HL-60 (cell line): ENCODE measurements around the gene CDK5R1.

Experiments
- DNase-seq, 2 experiments: peaks; one replicate each; pipeline ENCODE4 v3.0.0-alpha.2; 2010 to 2020; ENCODE audit warnings: low read depth in 1 of 2, low spot score in 1 of 2
- H3K27ac ChIP-seq: fragments of 250-450 bp; sonication (Bioruptor Pico); replicated peaks from 2 replicates; pipeline ENCODE4 v1.5.1; 2020; ENCODE audit warnings: mild to moderate bottlenecking, moderate library complexity
- H3K27me3 ChIP-seq: fragments of 250-450 bp; sonication (Bioruptor Pico); 2 replicates; pipeline ENCODE4 v1.5.1; 2021; ENCODE audit warnings: mild to moderate bottlenecking, moderate library complexity; ENCODE audit not compliant: insufficient read depth, poor library complexity, severe bottlenecking
- H3K4me3 ChIP-seq: replicated peaks from 2 replicates; pipeline ENCODE4 v1.5.1; 2011; ENCODE audit warnings: mild to moderate bottlenecking, control low read depth, low read length; ENCODE audit not compliant: insufficient read depth
- CTCF ChIP-seq: IDR thresholded peaks from one replicate; pipeline ENCODE4 v1.5.1; 2011; ENCODE audit warnings: low read length, control low read depth, inconsistent platforms; ENCODE audit not compliant: insufficient read depth
- GABPA ChIP-seq: IDR thresholded peaks from 2 replicates; pipeline ENCODE4 v1.6.1; 2012; ENCODE audit warnings: low read depth
- POLR2AphosphoS5 ChIP-seq: IDR thresholded peaks from 2 replicates; pipeline ENCODE4 v1.6.1; 2012; ENCODE audit warnings: low read depth
- SPI1 ChIP-seq: IDR thresholded peaks from 2 replicates; pipeline ENCODE4 v1.6.1; 2012; ENCODE audit warnings: low read depth, mild to moderate bottlenecking, borderline replicate concordance
- TF ChIP-seq, protein P1 (sequence below): IDR thresholded peaks from 2 replicates; pipeline ENCODE4 v1.6.1; 2012; ENCODE audit warnings: low read depth; ENCODE audit not compliant: insufficient replicate concordance

The CDK5R1 gene

GRCh38 chr17:32482568-32483320 lies 4.0 kb upstream of the CDK5R1 start:
- DNase-seq, result no peak
- H3K27ac ChIP-seq, result no peak overlapping the region
- H3K4me3 ChIP-seq, result no peak overlapping the region
- TF ChIP-seq CTCF (no peak), POLR2AphosphoS5 (no peak)
- no peaks in the 10 kb centered on the region for H3K27me3 ChIP-seq

DNA sequence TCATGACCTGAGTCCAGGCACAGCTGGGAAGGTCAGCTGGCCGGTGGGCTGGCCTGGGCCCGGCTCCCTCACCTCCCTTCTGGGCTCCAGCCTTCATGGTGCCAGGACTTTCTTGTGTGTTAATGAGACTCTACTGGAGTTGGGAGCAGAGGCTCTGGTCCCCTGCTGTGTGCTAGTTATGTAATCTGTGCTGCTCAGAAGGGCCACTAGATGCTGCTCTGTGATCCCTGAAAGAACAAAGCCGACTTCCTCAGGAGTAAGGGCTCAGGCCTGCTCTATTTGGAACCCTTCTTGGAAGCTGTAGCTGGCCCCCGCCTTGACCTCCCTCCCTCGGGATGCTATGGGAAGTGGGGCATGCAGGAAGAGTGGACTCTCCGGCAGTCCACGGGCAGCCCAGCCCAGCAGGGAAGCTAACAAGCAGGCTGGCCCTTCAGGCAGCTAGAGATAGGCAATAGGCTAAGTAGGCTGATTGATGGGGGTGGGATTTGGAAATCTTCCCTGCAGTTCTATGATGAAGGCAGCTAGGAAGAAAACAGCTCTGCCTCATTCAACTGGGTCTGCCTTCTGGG lies 3.3 kb upstream of the CDK5R1 start:
- Histone ChIP-seq H3K27ac (no peak overlapping the region), H3K4me3 (no peak overlapping the region), H3K27me3 (no peaks in the 10 kb centered on the region)
- TF ChIP-seq CTCF, result peak; percentile 76
- TF ChIP-seq GABPA, result no peak
- TF ChIP-seq POLR2AphosphoS5, result peak; percentile 52; the same call in 1 of the 2 replicates
- TF ChIP-seq, protein P1, sequence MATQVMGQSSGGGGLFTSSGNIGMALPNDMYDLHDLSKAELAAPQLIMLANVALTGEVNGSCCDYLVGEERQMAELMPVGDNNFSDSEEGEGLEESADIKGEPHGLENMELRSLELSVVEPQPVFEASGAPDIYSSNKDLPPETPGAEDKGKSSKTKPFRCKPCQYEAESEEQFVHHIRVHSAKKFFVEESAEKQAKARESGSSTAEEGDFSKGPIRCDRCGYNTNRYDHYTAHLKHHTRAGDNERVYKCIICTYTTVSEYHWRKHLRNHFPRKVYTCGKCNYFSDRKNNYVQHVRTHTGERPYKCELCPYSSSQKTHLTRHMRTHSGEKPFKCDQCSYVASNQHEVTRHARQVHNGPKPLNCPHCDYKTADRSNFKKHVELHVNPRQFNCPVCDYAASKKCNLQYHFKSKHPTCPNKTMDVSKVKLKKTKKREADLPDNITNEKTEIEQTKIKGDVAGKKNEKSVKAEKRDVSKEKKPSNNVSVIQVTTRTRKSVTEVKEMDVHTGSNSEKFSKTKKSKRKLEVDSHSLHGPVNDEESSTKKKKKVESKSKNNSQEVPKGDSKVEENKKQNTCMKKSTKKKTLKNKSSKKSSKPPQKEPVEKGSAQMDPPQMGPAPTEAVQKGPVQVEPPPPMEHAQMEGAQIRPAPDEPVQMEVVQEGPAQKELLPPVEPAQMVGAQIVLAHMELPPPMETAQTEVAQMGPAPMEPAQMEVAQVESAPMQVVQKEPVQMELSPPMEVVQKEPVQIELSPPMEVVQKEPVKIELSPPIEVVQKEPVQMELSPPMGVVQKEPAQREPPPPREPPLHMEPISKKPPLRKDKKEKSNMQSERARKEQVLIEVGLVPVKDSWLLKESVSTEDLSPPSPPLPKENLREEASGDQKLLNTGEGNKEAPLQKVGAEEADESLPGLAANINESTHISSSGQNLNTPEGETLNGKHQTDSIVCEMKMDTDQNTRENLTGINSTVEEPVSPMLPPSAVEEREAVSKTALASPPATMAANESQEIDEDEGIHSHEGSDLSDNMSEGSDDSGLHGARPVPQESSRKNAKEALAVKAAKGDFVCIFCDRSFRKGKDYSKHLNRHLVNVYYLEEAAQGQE, result no peak
- peak; percentile 43; the same call in 1 of the 2 replicates for TF ChIP-seq SPI1
- peak in 1 of 2 experiments; percentile 60 for DNase-seq

DNA sequence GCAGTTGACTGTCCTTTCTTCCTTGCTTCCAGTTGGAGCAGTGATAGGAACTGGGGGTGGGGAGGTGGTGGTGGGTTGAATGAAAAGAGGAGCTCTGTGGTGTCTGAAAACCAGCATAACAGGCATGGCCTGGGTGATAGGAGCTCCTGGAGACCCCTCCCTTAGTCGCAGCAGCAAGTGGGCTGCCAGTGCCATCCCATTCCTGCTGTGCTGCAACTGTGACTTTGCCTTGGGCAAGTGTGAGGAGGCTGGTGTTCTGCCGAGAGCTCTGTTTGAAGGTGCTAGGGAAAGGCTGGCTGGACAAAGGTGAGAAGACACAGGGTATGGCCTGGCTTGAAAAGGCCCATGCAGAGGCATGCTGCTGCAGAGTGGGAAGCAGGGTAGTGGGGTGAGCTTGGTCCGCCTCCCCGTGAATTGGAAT lies 2.7 kb upstream of the CDK5R1 start:
- no peak for DNase-seq
- Histone ChIP-seq H3K27me3 (no peaks in the 10 kb centered on the region), H3K27ac (no peak overlapping the region), H3K4me3 (no peak overlapping the region)
- no peak; the same call in 1 of the 2 replicates for TF ChIP-seq POLR2AphosphoS5
- TF ChIP-seq CTCF, result no peak
- TF ChIP-seq, protein P1, result no peak
- no peak for TF ChIP-seq SPI1
- no peak for TF ChIP-seq GABPA

DNA sequence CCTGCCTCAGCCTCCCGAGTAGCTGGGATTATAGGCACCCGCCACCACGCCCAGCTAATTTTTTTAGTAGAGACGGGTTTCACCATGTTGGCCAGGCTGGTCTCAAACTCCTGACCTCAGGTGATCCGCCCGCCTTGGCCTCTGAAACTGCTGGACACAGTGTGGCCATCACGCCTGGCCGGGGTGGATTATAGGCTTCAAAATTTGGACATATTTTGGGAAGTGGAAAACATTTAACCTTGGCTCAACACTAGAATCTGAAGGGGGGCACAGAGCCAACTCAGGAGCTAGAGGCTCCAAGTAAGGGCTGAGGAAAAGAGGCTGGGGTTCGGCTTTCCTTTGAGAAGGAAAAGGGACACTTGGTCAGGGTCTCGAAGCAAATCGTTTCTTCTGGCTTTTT lies 2.2 kb upstream of the CDK5R1 start:
- DNase-seq, result no peak
- Histone ChIP-seq H3K27ac (no peak overlapping the region), H3K4me3 (no peak overlapping the region), H3K27me3 (no peaks in the 10 kb centered on the region)
- TF ChIP-seq, protein P1, result no peak
- TF ChIP-seq POLR2AphosphoS5, result no peak
- no peak for TF ChIP-seq GABPA
- no peak for TF ChIP-seq CTCF
